Vagina (tissue), 2 donors: ENCODE data around the gene BDKRB1.

ENCODE experiments used
- CTCF ChIP-seq, 3 experiments: fragments of 450-650 bp in 2 of 3; fragments of 200-600 bp in 1 of 3; sonication (generic) in 1 of 3; IDR thresholded peaks; one replicate each; pipeline ENCODE4 v1.5.1; 2017 to 2019; ENCODE audit warnings: antibody characterized with exemption in 3 of 3, mild to moderate bottlenecking in 2 of 3, moderate library complexity in 2 of 3
- POLR2A ChIP-seq, 2 donors: fragments of 450-650 bp; IDR thresholded peaks; one replicate each; pipeline ENCODE4 v1.6.1; 2017; ENCODE audit warnings: antibody characterized with exemption in 2 of 2, mild to moderate bottlenecking in 2 of 2, moderate library complexity in 2 of 2

DNA sequence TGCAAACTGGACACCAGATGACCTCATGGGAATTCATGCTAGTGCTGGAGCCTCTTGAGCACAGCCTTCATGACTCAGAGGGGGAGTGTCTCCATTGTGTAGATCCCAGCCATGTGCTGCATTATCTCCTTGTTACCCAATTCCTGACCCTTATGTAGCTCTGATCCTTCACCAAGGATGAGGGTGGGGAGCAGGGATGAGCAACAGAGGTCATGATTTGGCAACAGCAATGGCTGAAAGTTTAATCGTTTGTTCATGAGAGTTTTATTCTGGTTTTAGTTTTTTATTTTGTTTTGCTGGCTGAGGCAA lies 9.5 kb upstream of the BDKRB1 start:
- TF ChIP-seq POLR2A (IDR thresholded peaks at IDR 0.05) = no peak
- no peak for TF ChIP-seq CTCF (IDR thresholded peaks at IDR 0.05)
